Caco-2 (cell line): ENCODE measurements around the gene PTPN6. TPM values are rescaled to one million over a fixed set of nuclear protein-coding genes. Genes with fewer than 3 reads are reported as not detected.

Experiments used
- BruUV-seq: library from RNA; stranded (reverse); fragments of 400-500 nt; replicated peaks from 2 replicates; lab custom pipeline; 2021; lab: Mats Ljungman, UMichigan
- CTCF ChIA-PET: fragments of 300-600 bp; sonication (Branson Sonifier 250); formaldehyde crosslinking; loops from one replicate; lab custom pipeline; 2022; ENCODE audit warnings: antibody characterized with exemption; lab: Charles Lee
- POLR2A ChIA-PET: fragments of 300-600 bp; sonication (Branson Sonifier 250); formaldehyde crosslinking; loops from one replicate; lab custom pipeline; 2022; ENCODE audit warnings: antibody characterized with exemption; lab: Charles Lee
- DNase-seq, 2 experiments: peaks; one replicate each; pipeline versions ENCODE4 v3.0.0 to v3.0.0-alpha.2; 2020 to 2022
- H3K27me3 ChIP-seq: replicated peaks from 2 replicates; pipeline ENCODE4 v1.6.0; 2011; ENCODE audit warnings: low read length; ENCODE audit not compliant: control insufficient read depth, insufficient read depth
- H3K36me3 ChIP-seq: 2 replicates; pipeline ENCODE4 v1.5.1; 2011; ENCODE audit warnings: low read length; ENCODE audit not compliant: control insufficient read depth, insufficient read depth
- H3K4me1 ChIP-seq: fragments of 250-450 bp; sonication (Bioruptor Pico); 2 replicates; pipeline ENCODE4 v1.5.1; 2020; ENCODE audit warnings: mild to moderate bottlenecking
- H3K4me3 ChIP-seq: 2 replicates; pipeline ENCODE4 v1.5.1; 2011; ENCODE audit warnings: low read depth, mild to moderate bottlenecking, control low read depth, low read length
- H3K9me3 ChIP-seq: fragments of 250-450 bp; sonication (Bioruptor Pico); 2 replicates; pipeline ENCODE4 v1.5.1; 2020; ENCODE audit warnings: mild to moderate bottlenecking, moderate library complexity
- H3K27ac Mint-ChIP-seq: one replicate; pipeline ENCODE4 v1.8.0; 2022; ENCODE audit warnings: mixed read lengths; ENCODE audit not compliant: unreplicated experiment
- H3K27me3 Mint-ChIP-seq: one replicate; pipeline ENCODE4 v1.8.0; 2022; ENCODE audit warnings: mixed read lengths; ENCODE audit not compliant: insufficient read depth, unreplicated experiment
- H3K36me3 Mint-ChIP-seq: one replicate; pipeline ENCODE4 v1.8.0; 2022; ENCODE audit warnings: mild to moderate bottlenecking, mixed read lengths; ENCODE audit not compliant: insufficient read depth, unreplicated experiment
- H3K4me1 Mint-ChIP-seq: one replicate; pipeline ENCODE4 v1.8.0; 2022; ENCODE audit warnings: low read depth, mixed read lengths; ENCODE audit not compliant: unreplicated experiment
- H3K4me3 Mint-ChIP-seq: one replicate; pipeline ENCODE4 v1.8.0; 2022; ENCODE audit warnings: mild to moderate bottlenecking, moderate library complexity, mixed read lengths; ENCODE audit not compliant: unreplicated experiment
- H3K9me3 Mint-ChIP-seq: one replicate; pipeline ENCODE4 v1.8.0; 2022; ENCODE audit warnings: mixed read lengths; ENCODE audit not compliant: unreplicated experiment
- CTCF ChIP-seq, 2 experiments: fragments of 200-600 bp in 1 of 2; IDR thresholded peaks; 1 replicate in 1 of 2; 2 replicates in 1 of 2; pipeline versions ENCODE4 v1.5.1 to v1.8.0; 2011 to 2022; ENCODE audit warnings: antibody characterized with exemption in 1 of 2, control low read depth in 1 of 2, inconsistent platforms in 1 of 2, low read depth in 1 of 2, low read length in 1 of 2, mild to moderate bottlenecking in 1 of 2, moderate library complexity in 1 of 2; ENCODE audit not compliant: insufficient read depth in 1 of 2, severe bottlenecking in 1 of 2, unreplicated experiment in 1 of 2
- intact Hi-C: fragments of 100-400 bp; cut with micrococcal nuclease; formaldehyde crosslinking; loops from one replicate; pipeline ENCODE4 v1.10.0; 2022; ENCODE audit not compliant: unreplicated experiment
- total RNA-seq: library from RNA; stranded (reverse); gene quantifications from 2 replicates; pipeline ENCODE4 v1.2.3, GENCODE V29; 2022

PTPN6 gene
- total RNA-seq, 1 experiment from 2014 or later: 43.9 TPM

- Histone ChIP-seq H3K36me3 (peaks cover 19% of the 10 kb centered on the region), H3K27me3 (no peaks in the 10 kb centered on the region), H3K9me3 (no peaks in the 10 kb centered on the region), H3K4me1 (peaks cover 39% of the 10 kb centered on the region), H3K4me3 (peak overlapping the region; percentile 64)
- no peaks in the 10 kb centered on the region for H3K27me3 Mint-ChIP-seq
- CTCF ChIA-PET: interaction anchor here (0.6 to 8.6 kb wide), 15 partner anchors 12 to 250 kb away, joined by 3 to 241 read pairs (median 4); partner anchors contain the start of genes C12orf57, C1RL, CDCA3 and RNU7-1
- BruUV-seq: no TSS peak
- H3K4me1 Mint-ChIP-seq: peaks cover 32% of the 10 kb centered on the region
- POLR2A ChIA-PET: interaction anchor here (0.9 to 9.3 kb wide), 5 partner anchors 12 to 111 kb away, joined by 3 to 237 read pairs (median 5); partner anchors contain the start of genes C12orf57 and RNU7-1
- peak overlapping the region; percentile 81 for H3K4me3 Mint-ChIP-seq
- no peaks in the 10 kb centered on the region for H3K9me3 Mint-ChIP-seq
- no peak for TF ChIP-seq CTCF (IDR thresholded peaks at IDR 0.05; ENCODE audit: insufficient read depth in 1 of 2, low read depth in 1 of 2, low read length in 1 of 2, severe bottlenecking in 1 of 2, unreplicated experiment in 1 of 2)
- intact Hi-C loops: loop anchor here (1.0 to 5.0 kb wide), 3 partner anchors 73 to 145 kb away; partner anchors contain the start of genes C1R and C1RL
- peak overlapping the region; percentile 93 for H3K27ac Mint-ChIP-seq
- peak in 1 of 2 experiments; percentile 63 for DNase-seq
- H3K36me3 Mint-ChIP-seq: peaks cover 75% of the 10 kb centered on the region
Measured at GRCh38 chr12:6963791-6964413, 12.7 kb downstream of the PTPN6 start.

- no peaks in the 10 kb centered on the region for H3K27me3 Mint-ChIP-seq
- no TSS peak for BruUV-seq
- Histone ChIP-seq H3K9me3 (no peaks in the 10 kb centered on the region), H3K4me3 (peak overlapping the region; percentile 64), H3K4me1 (peaks cover 39% of the 10 kb centered on the region), H3K36me3 (peaks cover 19% of the 10 kb centered on the region), H3K27me3 (no peaks in the 10 kb centered on the region)
- no peaks in the 10 kb centered on the region for H3K9me3 Mint-ChIP-seq
- DNase-seq: no peak
- TF ChIP-seq CTCF (IDR thresholded peaks at IDR 0.05; ENCODE audit: insufficient read depth in 1 of 2, low read depth in 1 of 2, low read length in 1 of 2, severe bottlenecking in 1 of 2, unreplicated experiment in 1 of 2): no peak
- H3K4me3 Mint-ChIP-seq: peak overlapping the region; percentile 81
- ChIA-PET CTCF (interaction anchor here (0.5 to 8.6 kb wide), 19 partner anchors 12 to 431 kb away, joined by 3 to 241 read pairs (median 4); partner anchors contain the start of genes C12orf57, C1RL, CDCA3 and GAPDH), POLR2A (interaction anchor here (1.1 to 9.3 kb wide), 4 partner anchors 11 to 112 kb away, joined by 3 to 237 read pairs (median 7); partner anchors contain the start of genes C12orf57 and RNU7-1)
- intact Hi-C loops: loop anchor here (5.0 kb wide), 1 partner anchor 128 kb away; the partner anchor contains the start of gene C1R
- H3K36me3 Mint-ChIP-seq: peaks cover 82% of the 10 kb centered on the region
- H3K4me1 Mint-ChIP-seq: peaks cover 37% of the 10 kb centered on the region
- H3K27ac Mint-ChIP-seq: peak overlapping the region; percentile 93
Measured at GRCh38 chr12:6964605-6965025, 13.5 kb downstream of the PTPN6 start.

GRCh38 chr12:6965026-6965661 is 14.0 kb downstream of the PTPN6 start:
- peak; percentile 95 to 96 for TF ChIP-seq CTCF (IDR thresholded peaks at IDR 0.05; ENCODE audit: insufficient read depth in 1 of 2, low read depth in 1 of 2, low read length in 1 of 2, severe bottlenecking in 1 of 2, unreplicated experiment in 1 of 2)
- Histone ChIP-seq H3K36me3 (peaks cover 19% of the 10 kb centered on the region), H3K4me1 (peaks cover 39% of the 10 kb centered on the region), H3K27me3 (no peaks in the 10 kb centered on the region), H3K4me3 (peak overlapping the region; percentile 64), H3K9me3 (no peaks in the 10 kb centered on the region)
- Mint-ChIP-seq H3K36me3 (peaks cover 87% of the 10 kb centered on the region), H3K27ac (peak overlapping the region; percentile 93), H3K4me1 (peaks cover 37% of the 10 kb centered on the region), H3K27me3 (no peaks in the 10 kb centered on the region), H3K4me3 (peak overlapping the region; percentile 81), H3K9me3 (no peaks in the 10 kb centered on the region)
- DNase-seq: peak; percentile 91 to 93
- BruUV-seq: no TSS peak
- POLR2A ChIA-PET: interaction anchor here (9.3 kb wide), 1 partner anchor 20 kb away, joined by 237 read pairs; the partner anchor contains the start of genes C12orf57 and RNU7-1
- intact Hi-C loops: no loop called here
- CTCF ChIA-PET: interaction anchor here (0.5 to 8.6 kb wide), 17 partner anchors 13 to 431 kb away, joined by 3 to 241 read pairs (median 4); partner anchors contain the start of genes C12orf57, C1RL, CDCA3 and GAPDH
